Activated CD4-positive, alpha-beta T cell treated with anti-CD3 and anti-CD28 coated beads, Interleukin-2, Interleukin-4, amounts not matched to agents 100 ng/mL and 50 ng/mL, durations not matched to agents 16 hours and 8 hours (primary cell): ENCODE results near the gene VPS37B.

Source experiments
- DNase-seq: peaks from one replicate; pipeline ENCODE4 v3.0.0-alpha.2; 2020; ENCODE audit warnings: low spot score

The VPS37B gene

GRCh38 chr12:122866379-122866778 is 29.5 kb downstream of the VPS37B start:
- no peak for DNase-seq

- DNase-seq, result no peak
Measured at GRCh38 chr12:122865268-122866231, 30.4 kb downstream of the VPS37B start.

DNA sequence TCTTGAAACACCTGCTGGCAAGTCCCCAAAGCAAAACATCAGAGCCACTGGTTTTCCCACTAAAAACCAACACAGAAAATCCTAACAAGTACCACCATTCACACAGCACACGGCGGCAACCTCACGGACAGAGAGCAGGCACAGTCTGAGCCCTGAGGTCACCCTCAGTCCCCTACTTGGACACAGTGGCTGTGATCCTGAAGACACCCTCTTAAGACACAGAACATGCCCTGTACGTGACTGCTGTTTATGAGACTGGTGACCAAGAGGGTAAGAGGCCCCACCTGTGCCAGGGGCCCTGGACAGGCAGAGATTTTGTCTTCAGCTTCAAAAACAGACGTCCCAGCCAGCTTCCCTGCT is 31.1 kb downstream of the VPS37B start:
- no peak for DNase-seq

- no peak for DNase-seq
Measured at GRCh38 chr12:122862872-122863701, 32.8 kb downstream of the VPS37B start.

GRCh38 chr12:122862110-122862634 is 33.8 kb downstream of the VPS37B start:
- DNase-seq, result no peak

- no peak for DNase-seq
Measured at GRCh38 chr12:122861587-122861970, 34.3 kb downstream of the VPS37B start.

GRCh38 chr12:122860854-122861586 is 34.9 kb downstream of the VPS37B start:
- no peak for DNase-seq

DNA sequence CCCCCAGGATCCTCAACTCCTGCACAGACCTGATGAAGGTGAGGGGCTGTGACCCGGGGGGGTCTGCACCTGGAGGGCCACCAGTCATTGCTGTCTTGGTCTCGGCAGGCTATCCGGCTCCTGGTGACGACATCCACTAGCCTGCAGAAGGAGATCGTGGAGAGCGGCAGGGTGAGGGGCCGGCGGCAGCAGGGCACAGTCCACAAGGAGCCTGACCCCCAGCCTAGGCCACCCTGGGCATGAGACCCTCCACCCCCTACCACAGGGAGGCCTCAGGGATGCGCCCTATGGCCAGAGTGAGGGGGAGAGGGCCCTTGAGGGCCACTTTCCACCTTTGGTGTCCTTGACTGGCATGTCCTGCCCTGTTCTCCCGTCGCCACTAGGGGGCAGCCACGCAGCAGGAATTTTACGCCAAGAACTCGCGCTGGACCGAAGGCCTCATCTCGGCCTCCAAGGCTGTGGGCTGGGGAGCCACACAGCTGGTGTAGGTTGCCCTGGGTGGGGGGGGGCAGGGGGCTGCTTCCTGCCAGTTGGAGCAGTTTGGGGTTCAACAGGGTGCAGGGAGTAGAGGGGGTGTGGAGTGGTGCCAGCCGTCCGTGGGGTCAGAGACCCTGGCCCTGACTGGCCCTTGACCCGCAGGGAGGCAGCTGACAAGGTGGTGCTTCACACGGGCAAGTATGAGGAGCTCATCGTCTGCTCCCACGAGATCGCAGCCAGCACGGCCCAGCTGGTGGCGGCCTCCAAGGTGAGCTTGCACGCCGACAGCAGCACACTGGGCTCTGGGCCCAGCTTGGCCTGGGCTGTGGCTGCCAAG is 35.7 kb downstream of the VPS37B start:
- DNase-seq, result peak; percentile 82

DNA sequence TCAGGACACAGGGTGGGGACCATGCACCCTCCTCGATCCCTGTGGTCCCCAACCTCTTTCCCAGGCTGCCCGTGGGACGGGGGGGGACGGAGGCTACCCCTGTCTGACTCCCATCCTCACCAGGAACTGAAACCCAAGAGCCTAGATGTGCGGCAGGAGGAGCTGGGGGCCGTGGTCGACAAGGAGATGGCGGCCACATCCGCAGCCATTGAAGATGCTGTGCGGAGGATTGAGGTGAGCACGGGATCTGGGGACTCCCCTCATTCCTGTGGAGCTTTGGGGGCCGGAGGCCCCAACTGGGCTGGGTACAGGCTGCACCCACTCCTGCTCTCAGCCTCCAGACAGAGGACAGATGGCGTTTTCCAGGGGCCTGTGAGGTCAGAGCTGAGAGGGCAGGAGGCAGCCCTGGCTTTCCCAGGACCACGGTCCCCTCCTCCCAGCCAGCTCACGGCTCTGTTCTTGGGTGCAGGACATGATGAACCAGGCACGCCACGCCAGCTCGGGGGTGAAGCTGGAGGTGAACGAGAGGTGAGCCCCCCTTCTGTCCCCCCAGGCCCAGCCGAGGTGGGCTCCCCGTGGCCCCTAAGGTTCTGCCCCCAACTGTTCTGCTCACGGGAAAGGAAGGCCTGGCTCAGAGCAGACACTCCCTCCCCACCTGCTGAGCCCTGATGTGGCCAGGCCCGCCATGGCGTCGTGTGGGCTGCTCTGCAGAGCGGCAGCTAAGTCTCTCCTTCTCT is 36.5 kb downstream of the VPS37B start:
- no peak for DNase-seq

DNA sequence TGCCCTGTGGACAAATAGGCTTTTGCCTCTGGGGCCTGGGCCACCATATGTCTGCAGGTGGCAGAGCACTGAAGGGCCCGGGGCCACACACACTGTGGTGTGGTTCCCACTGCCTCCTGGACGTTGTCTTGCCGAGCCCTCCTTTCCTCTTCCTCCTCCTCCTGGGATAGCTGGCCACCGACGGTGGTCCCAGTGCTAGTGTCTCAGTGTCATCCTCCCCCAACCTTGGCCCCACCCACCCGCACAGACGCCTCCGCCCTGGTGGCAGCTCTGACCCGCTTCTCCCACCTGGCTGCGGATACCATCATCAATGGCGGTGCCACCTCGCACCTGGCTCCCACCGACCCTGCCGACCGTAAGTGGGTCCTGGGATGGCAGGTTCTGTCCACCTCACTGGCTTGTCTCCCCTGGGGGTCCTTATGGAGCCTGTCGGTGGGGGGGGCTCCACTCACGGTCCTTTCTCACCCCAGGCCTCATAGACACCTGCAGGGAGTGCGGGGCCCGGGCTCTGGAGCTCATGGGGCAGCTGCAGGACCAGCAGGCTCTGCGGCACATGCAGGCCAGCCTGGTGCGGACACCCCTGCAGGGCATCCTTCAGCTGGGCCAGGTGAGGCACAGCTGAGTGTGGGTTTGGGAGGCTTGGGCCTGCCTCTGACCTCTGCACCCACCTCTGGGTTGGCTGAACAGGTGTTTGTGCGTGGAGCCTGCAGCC is 37.2 kb downstream of the VPS37B start:
- DNase-seq, result no peak

DNA sequence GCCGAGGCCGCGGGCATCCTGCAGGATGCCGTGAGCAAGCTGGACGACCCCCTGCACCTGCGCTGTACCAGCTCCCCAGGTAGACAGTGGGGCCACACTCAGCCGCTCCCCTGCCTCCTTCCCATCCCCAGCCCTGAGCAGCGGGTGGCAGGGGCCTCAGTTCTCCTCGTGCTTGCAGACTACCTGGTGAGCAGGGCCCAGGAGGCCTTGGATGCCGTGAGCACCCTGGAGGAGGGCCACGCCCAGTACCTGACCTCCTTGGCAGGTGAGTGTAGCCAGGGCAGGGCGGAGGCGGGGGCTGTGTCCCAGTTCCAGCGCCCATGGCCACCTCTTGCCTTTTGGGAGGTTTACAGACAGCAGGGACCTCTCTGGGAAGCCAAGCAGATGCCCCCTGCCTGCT is 37.8 kb downstream of the VPS37B start:
- DNase-seq, result no peak

DNA sequence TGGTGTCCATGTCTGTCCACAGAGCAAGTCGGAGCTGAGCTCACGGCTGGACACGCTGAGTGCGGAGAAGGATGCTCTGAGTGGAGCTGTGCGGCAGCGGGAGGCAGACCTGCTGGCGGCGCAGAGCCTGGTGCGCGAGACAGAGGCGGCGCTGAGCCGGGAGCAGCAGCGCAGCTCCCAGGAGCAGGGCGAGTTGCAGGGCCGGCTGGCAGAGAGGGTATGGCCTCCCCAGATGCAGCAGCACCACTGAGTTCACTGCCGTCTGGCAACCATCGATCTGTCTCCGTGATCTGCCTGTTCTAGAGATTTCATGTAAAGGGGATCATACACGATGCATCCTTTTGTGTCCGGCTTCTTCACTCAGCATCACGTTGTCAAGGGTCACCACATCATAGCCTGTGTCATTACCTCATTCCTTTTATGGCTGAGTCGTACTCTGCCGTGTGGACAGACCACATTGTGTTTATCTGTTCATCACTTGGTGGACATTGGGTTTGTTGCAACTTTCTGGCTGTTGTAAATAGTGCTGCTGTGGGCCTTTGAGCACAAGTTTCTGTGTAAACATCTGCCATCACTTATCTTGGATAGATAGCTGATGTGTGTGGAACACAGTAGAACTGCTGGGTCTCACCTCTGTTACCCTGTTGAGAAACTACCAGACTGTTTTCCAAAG is 38.8 kb downstream of the VPS37B start:
- DNase-seq, result no peak

GRCh38 chr12:122855928-122856831 is 39.7 kb downstream of the VPS37B start:
- DNase-seq, result no peak

- no peak for DNase-seq
Measured at GRCh38 chr12:122855071-122855829, 40.7 kb downstream of the VPS37B start.

- DNase-seq, result no peak
Measured at GRCh38 chr12:122854554-122854953, 41.4 kb downstream of the VPS37B start.

- DNase-seq, result no peak
Measured at GRCh38 chr12:122853582-122854245, 42.2 kb downstream of the VPS37B start.
